Activated T-cell treated with anti-CD3 and anti-CD28 coated beads, Interleukin-2, amount 50 U/mL, for 1 hour (primary cell): ENCODE measurements around the gene CACNA1G.
A peak's percentile ranks its signal among the peaks of the same experiment; 100 is the strongest.

Source experiments
- DNase-seq: peaks from one replicate; pipeline ENCODE4 v3.0.0-alpha.2; 2020

CACNA1G gene

GRCh38 chr17:50560185-50560824 lies at the start of gene CACNA1G:
Gene CACNA1G (plus strand): TSS chr17:50560715. CDS start chr17:50561460, 745 bp downstream.
- peak; percentile 90 for DNase-seq

GRCh38 chr17:50511058-50511457 lies 49.5 kb upstream of the CACNA1G start:
- DNase-seq, result no peak

DNA sequence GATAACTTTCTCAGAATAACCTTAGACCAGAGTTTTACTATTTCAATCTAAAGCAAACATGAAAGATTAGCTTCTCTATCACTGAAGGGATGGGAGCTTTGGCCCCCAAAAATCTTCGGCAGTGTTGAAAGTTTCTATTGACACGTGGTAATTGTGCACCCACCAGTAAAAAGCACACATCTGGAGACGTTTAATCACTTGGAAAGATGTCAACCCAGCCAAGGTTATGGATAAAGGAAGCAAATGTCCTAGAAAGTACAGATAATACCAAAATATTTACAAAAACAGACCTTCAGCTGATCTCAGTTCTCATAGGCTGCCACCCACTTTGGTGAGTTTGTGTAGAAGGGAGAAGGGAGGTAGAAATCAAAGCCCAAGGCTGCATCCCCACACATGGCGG lies 47.0 kb upstream of the CACNA1G start:
- DNase-seq, result no peak

GRCh38 chr17:50514388-50514787 lies 46.1 kb upstream of the CACNA1G start:
- no peak for DNase-seq

GRCh38 chr17:50514936-50515702 lies 45.4 kb upstream of the CACNA1G start:
- DNase-seq, result no peak

DNA sequence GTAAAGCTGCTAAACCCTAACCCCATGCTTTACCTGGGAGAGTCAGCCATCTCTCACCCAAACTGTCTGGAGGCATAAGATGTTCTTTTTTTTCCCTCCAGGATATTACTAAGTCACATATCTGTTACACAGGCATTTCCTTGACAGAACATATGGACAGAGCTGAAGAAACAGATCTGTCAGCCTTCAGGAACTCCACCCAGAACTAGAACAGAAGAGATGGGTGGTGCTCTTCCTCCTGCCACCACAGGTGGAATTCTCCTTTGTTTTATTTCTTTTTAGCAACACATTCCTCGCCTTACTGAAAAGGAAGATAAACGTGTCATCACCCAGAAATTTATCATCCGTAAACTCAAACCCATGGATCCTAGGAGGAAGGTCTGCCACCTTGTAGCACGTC lies 43.5 kb upstream of the CACNA1G start:
- no peak for DNase-seq

DNA sequence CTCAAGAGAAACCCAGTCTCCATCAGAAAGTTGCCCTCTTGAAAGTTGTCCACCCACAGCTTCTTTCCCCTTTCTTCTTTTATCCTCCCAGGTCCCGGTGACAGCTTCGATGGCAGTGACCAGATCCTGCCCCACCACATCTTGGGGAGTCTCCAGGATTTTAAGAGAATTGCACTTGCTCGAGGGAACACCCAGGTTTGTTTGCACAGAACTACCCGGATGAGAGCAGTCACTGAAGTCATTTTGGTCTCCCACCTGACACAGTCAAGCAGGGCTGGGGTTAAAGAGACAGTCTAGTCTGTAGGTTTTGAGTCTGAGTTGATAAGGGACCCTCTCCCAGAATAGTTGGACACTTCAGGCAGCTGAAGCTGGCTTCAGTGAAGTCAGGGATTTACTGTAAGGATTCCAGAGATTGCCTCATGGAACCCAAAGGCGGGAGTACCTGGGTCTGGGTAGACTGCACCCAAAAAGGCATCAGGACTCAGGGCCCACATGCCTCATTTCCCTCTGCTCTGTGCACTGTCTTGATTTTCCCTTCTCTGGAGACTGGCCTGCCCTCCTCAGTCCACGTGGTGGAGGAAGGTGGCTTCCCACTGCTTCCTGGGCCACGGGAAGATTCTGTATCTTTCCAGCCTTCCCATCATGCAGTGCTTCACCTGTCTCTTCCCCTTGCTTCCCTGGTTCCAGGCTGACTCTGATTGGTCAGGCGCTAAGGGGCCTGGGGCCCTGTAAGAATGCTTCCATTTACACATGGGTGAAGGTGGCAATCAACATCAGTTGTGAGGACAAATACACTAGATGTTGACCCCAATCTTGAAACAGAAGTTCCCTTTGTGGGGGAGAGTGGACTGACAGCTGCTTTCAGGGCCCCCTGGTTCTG lies 42.8 kb upstream of the CACNA1G start:
- DNase-seq, result no peak

DNA sequence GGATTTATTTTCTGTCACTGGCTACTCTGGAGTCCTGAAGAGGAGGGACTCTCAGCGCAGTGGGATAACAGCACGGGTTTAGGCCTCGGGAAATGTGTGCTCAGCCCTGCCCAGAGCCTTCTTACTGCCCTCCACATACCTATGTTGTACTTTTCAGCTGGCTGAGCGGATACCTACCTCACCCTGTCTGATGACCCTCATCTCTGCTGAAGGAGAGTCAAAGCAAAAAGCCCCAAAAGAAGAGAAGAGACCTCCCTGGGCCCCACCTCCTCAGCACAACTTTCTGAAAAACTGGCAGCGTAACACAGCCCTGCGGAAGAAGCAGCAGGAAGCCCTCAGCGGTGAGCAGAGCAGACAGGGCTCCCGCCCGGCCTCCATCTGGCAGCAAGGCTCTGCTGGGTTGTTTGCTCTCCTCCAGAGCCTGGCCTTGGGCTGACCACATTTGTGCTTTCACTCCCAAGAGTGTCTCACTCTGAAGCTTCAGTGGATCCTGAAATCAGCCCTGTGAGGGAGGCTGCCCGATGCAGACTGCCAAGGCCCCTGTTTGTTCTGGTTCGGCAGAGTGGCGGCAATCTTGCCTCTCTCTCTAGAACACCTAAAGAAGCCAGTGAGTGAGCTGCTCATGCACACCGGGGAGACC lies 42.0 kb upstream of the CACNA1G start:
- DNase-seq, result no peak

DNA sequence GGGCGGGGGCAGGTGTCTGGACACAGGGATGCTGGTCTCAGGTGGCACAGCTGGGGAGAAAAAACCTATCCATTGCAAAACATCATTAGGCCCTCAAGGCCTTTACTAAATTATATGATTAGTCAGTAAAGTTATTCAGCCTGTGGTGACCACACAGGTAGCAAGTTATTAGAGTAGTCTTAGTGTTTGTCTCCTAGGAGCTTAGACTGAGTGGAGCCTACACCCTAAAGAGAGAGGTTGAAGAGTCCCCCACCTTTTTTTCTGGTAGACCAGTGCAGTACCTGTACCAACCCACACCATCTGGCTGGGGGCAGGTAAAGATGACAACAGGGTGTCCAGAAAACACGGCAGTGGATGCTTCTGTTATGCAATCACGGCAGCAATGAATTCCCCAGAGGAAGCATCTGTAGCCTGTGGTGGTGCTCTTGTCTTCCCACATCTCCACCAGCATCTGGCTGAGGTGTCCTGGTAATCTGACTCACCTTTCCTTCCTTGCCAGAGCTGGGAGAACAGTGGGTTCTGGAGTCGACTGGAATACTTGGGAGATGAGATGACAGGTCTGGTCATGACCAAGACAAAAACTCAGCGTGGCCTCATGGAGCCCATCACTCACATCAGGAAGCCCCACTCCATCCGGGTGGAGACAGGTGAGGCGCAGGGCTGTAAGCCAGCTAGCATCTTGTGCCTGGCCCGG lies 41.2 kb upstream of the CACNA1G start:
- no peak for DNase-seq

DNA sequence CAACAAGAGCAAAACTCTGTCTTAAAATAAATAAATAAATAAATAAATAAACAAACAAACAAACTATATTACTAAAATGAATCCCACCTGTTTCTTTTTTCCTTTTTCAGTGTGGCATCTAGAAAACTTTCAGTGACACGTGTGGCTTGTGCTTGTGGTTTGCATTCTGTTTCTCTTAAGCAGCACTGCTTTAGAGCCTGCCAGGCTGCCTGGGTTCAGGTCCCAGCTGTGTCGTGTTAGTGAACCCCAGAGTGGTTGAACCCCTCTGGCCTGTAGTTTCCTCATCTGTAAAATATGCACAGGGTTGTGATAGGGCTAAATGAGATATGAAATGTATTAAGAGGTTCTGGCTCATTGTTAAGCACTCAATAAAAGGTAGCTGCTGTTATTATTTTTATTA lies 40.0 kb upstream of the CACNA1G start:
- DNase-seq, result no peak

DNA sequence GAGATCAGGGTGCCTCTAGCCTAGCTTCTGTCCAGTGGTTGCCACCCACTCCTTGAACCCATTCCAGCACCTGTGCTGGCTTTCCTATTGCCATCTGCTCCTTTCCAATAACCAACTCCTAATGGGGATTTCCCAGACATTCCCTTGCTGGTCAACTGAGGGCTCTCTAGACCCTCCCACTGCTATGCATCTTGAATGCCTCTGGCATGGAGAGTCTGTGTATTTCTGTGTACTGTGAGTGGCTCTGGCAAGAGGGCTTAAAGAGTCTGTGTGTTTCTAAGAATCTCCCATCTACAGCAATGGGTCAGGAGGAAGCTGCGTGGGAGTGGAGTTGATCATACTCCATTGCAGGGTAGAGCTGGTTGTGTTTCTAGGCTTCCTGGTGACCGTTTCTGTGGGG lies 39.0 kb upstream of the CACNA1G start:
- no peak for DNase-seq

DNA sequence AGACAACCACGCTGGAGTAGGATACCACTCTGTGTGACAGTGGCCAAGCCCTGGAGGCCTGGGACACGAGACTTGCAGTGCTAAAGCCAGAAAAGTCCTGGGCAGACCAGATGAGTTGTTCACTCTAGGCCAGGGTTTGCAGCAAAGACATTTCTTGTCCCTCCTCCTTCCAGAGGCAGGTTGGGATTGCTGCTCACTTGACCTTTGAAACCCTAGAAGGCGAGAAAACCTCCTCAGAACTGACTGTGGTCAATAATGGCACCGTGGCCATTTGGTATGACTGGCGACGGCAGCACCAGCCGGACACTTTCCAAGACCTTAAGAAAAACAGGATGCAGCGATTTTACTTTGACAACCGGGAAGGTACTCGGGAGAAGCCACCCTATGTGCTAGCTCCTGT lies 37.7 kb upstream of the CACNA1G start:
- no peak for DNase-seq

GRCh38 chr17:50523208-50523607 lies 37.3 kb upstream of the CACNA1G start:
- DNase-seq, result no peak

- DNase-seq, result no peak
Observed at GRCh38 chr17:50524838-50525237, 35.7 kb upstream of the CACNA1G start.

GRCh38 chr17:50527155-50527762 lies 33.3 kb upstream of the CACNA1G start:
- no peak for DNase-seq

DNA sequence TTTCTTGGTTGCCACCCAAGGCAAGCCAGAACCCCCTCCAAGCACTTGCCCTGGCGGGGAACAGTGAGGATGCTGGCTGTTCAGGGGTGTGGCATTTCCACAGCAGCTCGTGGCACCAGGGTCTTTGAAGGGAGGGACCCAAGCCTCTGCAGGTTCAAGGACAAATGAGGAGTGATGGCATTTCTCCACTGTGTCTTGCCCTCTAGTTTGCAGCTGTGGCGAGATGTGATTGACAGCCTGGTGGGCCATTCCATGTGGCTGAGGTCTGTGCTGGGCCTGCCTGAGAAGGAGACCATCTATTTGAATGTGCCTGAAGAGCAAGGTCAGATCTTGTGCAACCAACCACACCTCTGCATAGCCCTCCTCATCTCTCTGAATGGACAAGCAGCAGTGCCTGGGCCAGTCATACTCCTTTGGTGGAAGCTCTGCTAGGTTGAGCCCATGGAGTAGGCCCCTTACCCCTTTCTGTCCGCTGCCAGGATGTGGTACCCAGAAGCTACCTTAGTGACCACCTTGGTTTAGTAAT lies 32.5 kb upstream of the CACNA1G start:
- no peak for DNase-seq

GRCh38 chr17:50529849-50530248 lies 30.7 kb upstream of the CACNA1G start:
- DNase-seq, result no peak

DNA sequence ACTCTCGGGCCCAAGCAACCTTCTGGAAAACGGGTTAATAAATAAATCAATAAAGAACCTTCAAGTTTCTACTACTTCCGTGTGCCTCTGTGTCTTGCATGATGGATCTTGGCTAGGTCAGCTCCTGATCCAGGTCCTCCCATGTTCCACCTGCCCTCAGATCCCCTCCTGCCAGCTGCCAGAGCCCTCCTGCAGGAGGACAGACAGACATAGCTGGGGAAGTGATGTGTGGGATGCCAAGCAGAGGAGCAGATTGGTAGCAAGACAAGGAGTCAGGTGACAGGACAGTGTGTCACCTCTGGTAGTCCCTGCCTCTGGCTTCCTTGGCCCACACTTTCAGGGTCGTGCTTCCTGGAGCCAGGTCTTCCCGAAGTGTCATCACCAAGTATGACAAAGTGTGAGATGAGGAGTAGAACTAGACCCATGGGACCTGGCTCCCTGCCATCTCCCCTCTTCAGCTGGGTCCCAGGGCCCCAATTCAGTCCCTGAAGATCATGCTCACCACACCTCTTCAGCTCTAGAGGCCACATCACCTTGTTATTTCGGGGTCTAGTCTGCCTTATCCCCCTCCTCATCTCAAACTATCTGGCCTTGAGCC lies 29.0 kb upstream of the CACNA1G start:
- DNase-seq, result no peak

DNA sequence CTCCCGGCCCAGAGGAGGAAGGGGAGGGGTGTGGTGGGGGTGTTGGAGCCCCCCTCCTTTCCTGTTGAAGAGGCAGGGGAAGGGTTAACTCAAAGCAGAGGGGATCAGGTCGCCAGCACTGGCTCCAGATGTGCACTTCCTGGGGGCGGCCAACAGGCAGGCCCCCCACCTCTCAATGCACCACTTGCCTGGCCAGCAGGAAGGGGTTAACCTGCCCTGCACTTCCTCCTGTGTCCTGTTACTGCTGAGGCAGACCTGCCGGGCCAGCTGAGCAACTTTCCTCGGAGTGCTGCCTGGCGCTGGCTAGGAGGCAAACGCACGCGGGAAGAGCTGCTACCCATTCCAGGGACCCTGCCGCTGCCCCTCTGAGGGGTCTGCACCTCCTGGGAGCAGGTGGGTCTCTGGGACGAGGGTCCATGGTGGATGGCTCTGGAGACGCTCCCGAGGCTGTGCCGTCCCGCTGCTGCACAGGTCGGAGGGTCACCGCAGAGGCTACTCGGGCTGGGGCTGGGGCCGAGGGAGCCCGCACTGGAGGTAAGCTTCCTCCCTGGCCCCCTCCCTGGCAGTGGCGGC lies 28.0 kb upstream of the CACNA1G start, which contains the start of gene EPN3:
Gene EPN3 (plus strand): TSS at position 284 of the 573 bp plus-strand sequence. CDS start 3,822 bp downstream, outside the sequence.
- no peak for DNase-seq

GRCh38 chr17:50533185-50533584 lies 27.3 kb upstream of the CACNA1G start:
- no peak for DNase-seq

GRCh38 chr17:50533720-50534148 lies 26.8 kb upstream of the CACNA1G start:
- DNase-seq, result no peak
